Astrocyte (in vitro differentiated cells and primary cell): ENCODE data around the gene LIN7B.

Source experiments
- EZH2 ChIP-seq: IDR thresholded peaks from 2 replicates; pipeline ENCODE4 v1.6.1; 2012; ENCODE audit warnings: mild to moderate bottlenecking, low read length, inconsistent platforms; ENCODE audit not compliant: insufficient read depth
- TF ChIP-seq, protein P1 (sequence below): IDR thresholded peaks from 2 replicates; pipeline ENCODE4 v1.5.1; 2011; ENCODE audit warnings: low read depth, mild to moderate bottlenecking, inconsistent platforms, low read length, moderate library complexity; ENCODE audit not compliant: insufficient read depth

DNA sequence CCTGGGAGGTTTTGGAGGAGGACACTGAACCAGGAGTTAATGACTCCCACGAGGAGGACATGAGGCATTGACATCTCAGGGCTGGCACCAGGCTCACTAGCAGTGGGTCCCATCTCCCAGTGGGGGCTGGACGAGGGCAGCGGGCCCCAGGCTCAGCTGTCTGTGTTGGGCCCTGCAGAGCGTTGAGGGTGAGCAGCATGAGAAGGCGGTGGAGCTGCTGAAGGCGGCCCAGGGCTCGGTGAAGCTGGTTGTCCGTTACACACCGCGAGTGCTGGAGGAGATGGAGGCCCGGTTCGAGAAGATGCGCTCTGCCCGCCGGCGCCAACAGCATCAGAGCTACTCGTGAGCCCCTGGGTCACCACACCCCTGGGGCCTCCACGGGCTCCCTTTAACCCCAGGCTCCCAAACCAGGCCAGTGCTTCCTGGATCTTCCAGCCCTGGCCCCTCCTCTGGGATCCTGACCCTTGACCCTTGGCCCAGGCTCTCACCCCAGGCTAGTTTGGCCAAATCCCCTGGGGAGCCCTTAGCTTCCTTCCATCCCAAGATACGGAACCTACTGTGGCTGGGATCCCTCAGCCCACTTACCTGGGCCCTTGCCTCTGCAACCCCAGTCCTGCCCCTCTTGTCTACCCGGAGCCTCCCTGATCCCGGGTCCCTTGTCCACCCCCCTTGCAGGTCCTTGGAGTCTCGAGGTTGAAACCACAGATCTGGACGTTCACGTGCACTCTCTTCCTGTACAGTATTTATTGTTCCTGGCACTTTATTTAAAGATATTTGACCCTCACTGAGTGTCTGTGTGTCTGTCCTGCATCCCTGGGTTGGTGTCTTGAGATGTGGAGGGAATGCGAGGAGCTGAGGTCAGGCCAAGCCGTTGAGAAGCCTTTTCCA is 3.8 kb downstream of the LIN7B start:
- no peak for TF ChIP-seq EZH2
- TF ChIP-seq, protein P1, sequence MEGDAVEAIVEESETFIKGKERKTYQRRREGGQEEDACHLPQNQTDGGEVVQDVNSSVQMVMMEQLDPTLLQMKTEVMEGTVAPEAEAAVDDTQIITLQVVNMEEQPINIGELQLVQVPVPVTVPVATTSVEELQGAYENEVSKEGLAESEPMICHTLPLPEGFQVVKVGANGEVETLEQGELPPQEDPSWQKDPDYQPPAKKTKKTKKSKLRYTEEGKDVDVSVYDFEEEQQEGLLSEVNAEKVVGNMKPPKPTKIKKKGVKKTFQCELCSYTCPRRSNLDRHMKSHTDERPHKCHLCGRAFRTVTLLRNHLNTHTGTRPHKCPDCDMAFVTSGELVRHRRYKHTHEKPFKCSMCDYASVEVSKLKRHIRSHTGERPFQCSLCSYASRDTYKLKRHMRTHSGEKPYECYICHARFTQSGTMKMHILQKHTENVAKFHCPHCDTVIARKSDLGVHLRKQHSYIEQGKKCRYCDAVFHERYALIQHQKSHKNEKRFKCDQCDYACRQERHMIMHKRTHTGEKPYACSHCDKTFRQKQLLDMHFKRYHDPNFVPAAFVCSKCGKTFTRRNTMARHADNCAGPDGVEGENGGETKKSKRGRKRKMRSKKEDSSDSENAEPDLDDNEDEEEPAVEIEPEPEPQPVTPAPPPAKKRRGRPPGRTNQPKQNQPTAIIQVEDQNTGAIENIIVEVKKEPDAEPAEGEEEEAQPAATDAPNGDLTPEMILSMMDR: no peak
